ENCODE data around the gene TTLL10.

The TTLL10 gene

DNA sequence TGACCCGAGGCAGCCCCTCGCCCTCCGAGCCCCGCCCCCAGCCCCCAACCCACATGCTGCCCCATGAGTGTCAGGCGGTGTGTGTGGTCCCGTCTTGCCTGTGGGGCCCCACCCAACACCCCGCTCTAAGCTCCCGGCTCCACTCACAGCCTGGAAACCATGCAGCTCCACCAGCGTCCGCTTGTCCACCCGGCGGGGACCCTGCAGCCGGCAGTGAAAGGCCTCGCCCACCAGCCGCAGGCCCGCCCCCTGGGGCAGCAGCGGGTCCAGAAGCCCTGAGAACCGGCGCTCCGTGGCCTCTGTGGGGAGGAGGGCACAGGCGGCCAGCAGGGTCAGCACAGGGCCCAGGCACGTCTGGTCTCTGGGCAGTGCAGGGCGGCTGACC, 70.1 kb downstream of the TTLL10 start:
- H3K4me3 ChIP-seq (ENCODE audit: low read depth, low read length): no peak overlapping the region
- TF ChIP-seq, protein P1, sequence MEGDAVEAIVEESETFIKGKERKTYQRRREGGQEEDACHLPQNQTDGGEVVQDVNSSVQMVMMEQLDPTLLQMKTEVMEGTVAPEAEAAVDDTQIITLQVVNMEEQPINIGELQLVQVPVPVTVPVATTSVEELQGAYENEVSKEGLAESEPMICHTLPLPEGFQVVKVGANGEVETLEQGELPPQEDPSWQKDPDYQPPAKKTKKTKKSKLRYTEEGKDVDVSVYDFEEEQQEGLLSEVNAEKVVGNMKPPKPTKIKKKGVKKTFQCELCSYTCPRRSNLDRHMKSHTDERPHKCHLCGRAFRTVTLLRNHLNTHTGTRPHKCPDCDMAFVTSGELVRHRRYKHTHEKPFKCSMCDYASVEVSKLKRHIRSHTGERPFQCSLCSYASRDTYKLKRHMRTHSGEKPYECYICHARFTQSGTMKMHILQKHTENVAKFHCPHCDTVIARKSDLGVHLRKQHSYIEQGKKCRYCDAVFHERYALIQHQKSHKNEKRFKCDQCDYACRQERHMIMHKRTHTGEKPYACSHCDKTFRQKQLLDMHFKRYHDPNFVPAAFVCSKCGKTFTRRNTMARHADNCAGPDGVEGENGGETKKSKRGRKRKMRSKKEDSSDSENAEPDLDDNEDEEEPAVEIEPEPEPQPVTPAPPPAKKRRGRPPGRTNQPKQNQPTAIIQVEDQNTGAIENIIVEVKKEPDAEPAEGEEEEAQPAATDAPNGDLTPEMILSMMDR (IDR thresholded peaks at IDR 0.05; ENCODE audit: low read depth, low read length): no peak
- no peak for DNase-seq (ENCODE audit: low read depth, low spot score)
- in situ Hi-C loops (cut with HindIII; ENCODE audit: low sequenced_read_pairs): no loop called here

DNA sequence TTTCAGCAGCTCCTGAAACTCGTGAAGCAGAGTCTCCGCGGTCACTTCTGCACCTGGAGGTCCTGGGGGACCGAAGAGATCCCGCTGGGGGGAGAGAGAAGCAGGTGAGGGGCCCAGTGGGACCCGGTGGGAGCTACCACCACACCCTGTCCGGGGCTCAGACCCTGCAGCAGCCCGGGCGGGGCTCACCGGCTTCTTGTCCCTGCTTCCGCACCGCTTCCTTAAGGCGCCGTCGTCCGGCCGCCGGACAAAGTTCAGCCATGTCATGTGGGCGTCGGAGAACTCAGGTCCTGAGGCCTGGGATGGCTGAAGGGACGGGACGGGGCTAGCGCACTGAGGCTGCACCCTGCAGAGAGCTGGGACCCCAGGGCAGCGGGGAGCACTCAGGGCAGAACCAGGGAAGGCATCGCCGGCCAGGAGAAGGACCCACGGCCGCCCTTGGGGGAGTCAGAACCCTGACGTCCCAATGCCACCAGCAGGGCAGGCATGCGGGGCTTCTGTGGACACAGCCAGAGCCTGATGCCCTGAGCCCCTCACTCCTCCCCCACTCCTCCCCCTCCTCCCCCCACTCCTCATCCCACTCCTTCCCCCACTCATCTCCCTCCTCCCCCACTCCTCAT, 70.6 kb downstream of the TTLL10 start:
- TF ChIP-seq, protein P1 (IDR thresholded peaks at IDR 0.05; ENCODE audit: low read depth, low read length): no peak

DNA sequence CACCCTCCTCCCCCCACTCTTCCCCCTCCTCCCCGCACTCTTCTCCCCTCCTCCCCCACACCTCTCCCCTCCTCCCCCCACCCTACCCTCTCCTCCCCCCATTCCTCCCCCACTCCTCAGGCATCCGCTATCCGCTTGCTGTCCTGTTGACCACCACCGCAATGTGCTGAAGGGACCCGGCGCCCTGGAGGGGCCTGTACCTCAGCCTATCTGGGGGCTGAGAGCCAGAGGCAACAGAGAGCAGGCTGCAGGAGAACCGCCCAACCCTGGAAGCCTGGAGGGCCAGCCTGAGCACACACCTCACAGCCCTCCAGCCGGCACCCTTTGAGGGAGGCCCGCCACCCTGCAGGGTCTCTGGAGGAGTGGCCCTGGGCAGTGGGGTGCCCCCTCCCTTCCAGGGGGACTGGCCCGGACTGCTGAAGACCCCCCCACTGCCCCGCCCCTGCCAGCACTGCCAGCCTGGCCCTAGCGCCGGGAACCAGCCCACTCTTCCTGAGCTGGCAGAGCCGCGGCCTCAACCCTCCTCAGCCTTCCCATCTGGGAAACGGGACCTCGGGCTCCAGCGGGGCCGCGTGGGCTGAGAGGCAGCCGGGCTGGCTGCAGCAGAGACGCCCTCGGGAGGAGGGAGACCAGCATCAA, 71.6 kb downstream of the TTLL10 start:
- DNase-seq (ENCODE audit: low read depth, low spot score): no peak
- H3K4me3 ChIP-seq (ENCODE audit: low read depth, low read length): no peak overlapping the region
- TF ChIP-seq, protein P1 (IDR thresholded peaks at IDR 0.05; ENCODE audit: low read depth, low read length): no peak
- in situ Hi-C loops (cut with HindIII; ENCODE audit: low sequenced_read_pairs): no loop called here

More for the DNA sequence above, 70.6 kb downstream of the TTLL10 start:
- no peak overlapping the region for H3K4me3 ChIP-seq (ENCODE audit: low read depth, low read length)
- DNase-seq (ENCODE audit: low read depth, low spot score): no peak
- in situ Hi-C loops (cut with HindIII; ENCODE audit: low sequenced_read_pairs): no loop called here

DNA sequence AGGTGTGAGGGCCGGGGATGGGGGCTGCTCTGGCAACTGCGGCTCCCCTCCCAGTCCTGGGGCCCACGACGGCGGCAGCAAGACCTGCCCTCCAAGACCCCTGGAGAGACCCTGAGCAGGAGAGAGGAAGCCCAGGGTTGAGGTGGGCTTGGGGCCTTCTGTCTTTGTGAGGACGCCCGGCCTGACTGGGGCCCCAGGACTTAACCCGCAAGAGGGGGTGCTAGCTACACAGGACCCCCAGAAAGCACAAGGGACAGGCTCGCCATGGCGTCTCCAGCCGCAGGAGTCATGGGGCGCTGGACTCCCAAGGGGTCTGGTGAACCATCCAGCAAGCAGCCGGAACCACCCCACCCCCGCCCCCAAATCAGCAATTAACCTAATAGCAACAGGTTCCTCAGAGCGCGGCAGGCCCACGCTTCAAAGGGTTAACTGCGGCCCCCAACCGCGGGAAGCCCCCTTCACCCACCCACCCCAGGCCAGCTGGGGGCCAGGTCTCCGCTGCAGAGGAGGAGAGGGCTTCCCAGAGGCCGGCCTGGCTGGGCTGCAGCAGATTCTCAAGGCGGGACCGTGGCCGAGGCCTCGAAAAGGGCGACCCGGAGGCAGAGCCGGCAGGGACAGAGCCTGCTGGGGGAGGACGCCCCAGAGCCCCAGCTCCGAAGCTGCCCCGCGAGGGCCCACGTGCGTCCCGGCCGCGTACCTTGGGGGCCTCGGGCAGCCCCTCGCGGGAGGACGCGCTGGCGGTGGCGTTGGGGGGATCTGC, 72.3 kb downstream of the TTLL10 start:
- in situ Hi-C loops (cut with HindIII; ENCODE audit: low sequenced_read_pairs): no loop called here
- TF ChIP-seq, protein P1 (IDR thresholded peaks at IDR 0.05; ENCODE audit: low read depth, low read length): no peak
- H3K4me3 ChIP-seq (ENCODE audit: low read depth, low read length): no peak overlapping the region
- DNase-seq (ENCODE audit: low read depth, low spot score): no peak

DNA sequence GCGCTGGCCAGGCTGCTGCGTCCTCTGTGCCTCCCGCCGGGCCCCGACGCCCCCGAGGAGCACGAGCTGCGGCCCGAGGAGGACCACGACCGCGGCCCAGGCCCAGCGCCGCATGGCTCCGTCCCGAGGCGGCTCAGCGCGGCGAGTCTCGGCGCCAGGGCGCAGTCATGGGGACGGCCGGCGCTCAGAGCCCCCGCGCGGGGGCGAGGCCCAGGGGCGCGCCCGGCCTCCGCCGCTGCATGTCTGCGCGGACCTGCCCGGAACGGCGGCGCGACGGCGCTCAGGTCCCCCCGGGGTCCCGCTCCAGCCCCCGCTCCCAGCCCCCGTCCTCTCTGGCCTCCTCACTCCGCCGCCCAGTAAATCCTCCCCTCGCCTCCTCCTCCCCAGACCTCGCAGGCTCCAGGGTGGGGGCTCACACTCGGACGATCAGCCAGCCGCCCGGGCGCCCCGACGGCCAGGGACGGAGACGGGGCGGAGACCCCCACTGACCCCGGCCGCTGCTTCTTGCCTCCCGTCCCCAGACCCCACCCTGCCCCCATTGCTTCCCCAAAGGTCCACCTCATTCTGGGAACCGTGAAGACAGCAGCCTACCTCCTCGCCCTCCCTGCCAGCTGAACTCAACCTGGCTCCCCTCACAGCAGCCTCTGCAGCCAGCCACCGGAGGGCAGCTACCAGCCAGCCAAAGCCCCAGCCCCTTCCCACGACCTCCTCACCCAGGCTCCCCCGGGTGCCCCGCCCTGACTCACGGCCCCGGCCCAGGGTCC, 73.1 kb downstream of the TTLL10 start, which contains the start of gene C1QTNF12:
TSS of gene C1QTNF12 (minus strand) at position 146 of the 764 bp plus-strand sequence. CDS start at position 114, 32 bp downstream.
- no peak for DNase-seq (ENCODE audit: low read depth, low spot score)
- no peak within 1 kb of the TSS for H3K4me3 ChIP-seq (ENCODE audit: low read depth, low read length)
- TF ChIP-seq, protein P1 (IDR thresholded peaks at IDR 0.05; ENCODE audit: low read depth, low read length): no peak
- in situ Hi-C loops (cut with HindIII; ENCODE audit: low sequenced_read_pairs): no loop called here

DNA sequence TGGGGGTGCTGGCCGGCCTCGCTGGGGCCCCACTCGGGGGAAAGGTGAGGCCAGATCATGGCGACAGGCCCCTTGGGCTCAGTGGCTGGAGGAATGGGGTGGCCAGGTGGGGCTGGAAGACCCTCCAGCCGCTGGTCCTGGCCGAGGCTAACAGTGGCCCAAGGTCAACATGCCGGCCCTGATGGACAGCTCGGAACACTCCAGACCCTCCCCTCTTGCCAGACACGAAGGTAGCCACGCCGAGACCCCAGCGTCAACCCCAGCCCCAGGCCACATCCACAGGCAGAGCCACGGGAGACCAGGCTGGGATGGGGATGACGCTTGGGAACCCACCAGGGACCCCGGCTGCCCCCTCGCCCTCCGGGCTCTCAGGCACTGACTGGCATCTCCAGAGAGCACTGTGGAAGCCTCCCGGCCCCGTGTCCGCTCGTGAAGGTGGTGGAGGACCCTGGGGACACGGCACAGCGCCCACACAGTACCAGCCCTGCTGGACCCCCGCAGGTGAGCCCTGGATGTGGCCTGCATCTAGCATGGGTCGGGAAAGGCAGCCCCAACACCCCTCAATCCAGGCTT, 73.7 kb downstream of the TTLL10 start:
- DNase-seq (ENCODE audit: low read depth, low spot score): no peak
- in situ Hi-C loops (cut with HindIII; ENCODE audit: low sequenced_read_pairs): no loop called here
- TF ChIP-seq, protein P1 (IDR thresholded peaks at IDR 0.05; ENCODE audit: low read depth, low read length): no peak
- H3K4me3 ChIP-seq (ENCODE audit: low read depth, low read length): no peak overlapping the region
